ENCODE results near the gene PTMA.

PTMA gene

GRCh38 chr2:231720987-231721966 lies 13.0 kb downstream of the PTMA start:
- Histone ChIP-seq H3K9me3 (replicated peaks in 1 of 11) (peaks cover 0 to 6% (median 0%) of the 10 kb centered on the region in 11 experiments; a peak in 4 of 22 replicates), H3K36me3 (peaks cover 0 to 3% (median 0%) of the 10 kb centered on the region in 11 experiments; a peak in 1 of 22 replicates), H4K20me1 (peaks cover 0 to 9% (median 3%) of the 10 kb centered on the region in 11 experiments; a peak in 9 of 22 replicates), H3K4me1 (peaks cover 50 to 67% (median 61%) of the 10 kb centered on the region in 10 experiments), H3K4me3 (no peak overlapping the region), H3K27me3 (no peaks in the 10 kb centered on the region), H3K9ac (no peak overlapping the region), H3K27ac (no peak overlapping the region), H3K4me2 (peak overlapping the region in 8 of 11 experiments; percentile 5 to 66 (median 38); a peak in 14 of 22 replicates)
- TF ChIP-seq Cebpa-rat (IDR thresholded peaks at IDR 0.05), result no peak

- H3K9ac ChIP-seq, result no peak overlapping the region
- H4K20me1 ChIP-seq, result no peaks in the 10 kb centered on the region; a peak in 1 of 22 replicates
- TF ChIP-seq Cebpa-rat (IDR thresholded peaks at IDR 0.05), result no peak
- peaks cover 0 to 3% (median 0%) of the 10 kb centered on the region in 11 experiments; a peak in 1 of 22 replicates for H3K36me3 ChIP-seq
- no peak overlapping the region for H3K4me3 ChIP-seq
- peak overlapping the region in 8 of 11 experiments; percentile 1 to 66 (median 58); a peak in 15 of 22 replicates for H3K4me2 ChIP-seq
- H3K4me1 ChIP-seq, result peaks cover 38 to 54% (median 48%) of the 10 kb centered on the region in 10 experiments
- H3K9me3 ChIP-seq (replicated peaks in 1 of 11), result no peaks in the 10 kb centered on the region
- no peak overlapping the region for H3K27ac ChIP-seq
- H3K27me3 ChIP-seq, result no peaks in the 10 kb centered on the region
These were observed 14.5 kb downstream of the PTMA start for GRCh38 chr2:231722721-231723307.

- no peak for TF ChIP-seq Cebpa-rat (IDR thresholded peaks at IDR 0.05)
- H3K27me3 ChIP-seq, result no peaks in the 10 kb centered on the region
- no peak overlapping the region for H3K9ac ChIP-seq
- H3K4me3 ChIP-seq, result no peak overlapping the region
- no peaks in the 10 kb centered on the region; a peak in 1 of 22 replicates for H4K20me1 ChIP-seq
- H3K27ac ChIP-seq, result no peak overlapping the region
- H3K9me3 ChIP-seq (replicated peaks in 1 of 11), result no peaks in the 10 kb centered on the region
- H3K36me3 ChIP-seq, result peaks cover 0 to 12% (median 6%) of the 10 kb centered on the region in 11 experiments; a peak in 12 of 22 replicates
- H3K4me2 ChIP-seq, result no peak overlapping the region
- H3K4me1 ChIP-seq, result peaks cover 13 to 32% (median 27%) of the 10 kb centered on the region in 10 experiments; a peak in 19 of 20 replicates
These were observed 17.2 kb downstream of the PTMA start for GRCh38 chr2:231725476-231725875.

- no peak overlapping the region for H3K4me3 ChIP-seq
- H3K27ac ChIP-seq, result no peak overlapping the region
- H3K36me3 ChIP-seq, result peaks cover 0 to 20% (median 13%) of the 10 kb centered on the region in 11 experiments; a peak in 18 of 22 replicates
- TF ChIP-seq Cebpa-rat (IDR thresholded peaks at IDR 0.05), result no peak
- no peaks in the 10 kb centered on the region; a peak in 1 of 22 replicates for H4K20me1 ChIP-seq
- no peaks in the 10 kb centered on the region for H3K27me3 ChIP-seq
- H3K4me1 ChIP-seq, result peaks cover 5 to 24% (median 19%) of the 10 kb centered on the region in 10 experiments; a peak in 19 of 20 replicates
- no peak overlapping the region for H3K9ac ChIP-seq
- no peaks in the 10 kb centered on the region for H3K9me3 ChIP-seq (replicated peaks in 1 of 11)
- H3K4me2 ChIP-seq, result no peak overlapping the region
These were observed 18.0 kb downstream of the PTMA start for GRCh38 chr2:231726276-231726675.

DNA sequence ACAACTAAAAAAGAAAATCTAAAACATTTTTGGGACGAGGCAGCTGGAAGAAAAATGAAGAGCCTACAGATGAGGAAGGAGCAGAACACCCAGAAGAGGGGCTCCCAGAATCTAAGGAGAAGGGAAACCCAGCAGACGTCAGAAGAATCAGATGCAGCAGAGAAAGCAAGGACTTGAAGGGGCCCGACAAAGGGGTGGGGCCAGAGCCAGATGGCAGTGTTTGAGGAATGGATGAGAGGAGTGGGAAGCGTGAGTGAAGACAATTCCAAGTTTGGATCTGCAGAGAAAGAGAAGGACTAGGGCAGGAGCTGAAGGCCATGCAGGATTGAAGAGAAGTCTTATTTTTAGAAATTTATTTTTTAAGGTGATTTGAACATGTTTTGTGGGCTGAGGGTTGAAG lies 19.3 kb downstream of the PTMA start:
- Histone ChIP-seq H4K20me1 (no peaks in the 10 kb centered on the region), H3K36me3 (peaks cover 13 to 33% (median 26%) of the 10 kb centered on the region in 11 experiments), H3K9ac (no peak overlapping the region), H3K9me3 (replicated peaks in 1 of 11) (no peaks in the 10 kb centered on the region), H3K27me3 (no peaks in the 10 kb centered on the region), H3K27ac (no peak overlapping the region), H3K4me2 (no peak overlapping the region), H3K4me3 (no peak overlapping the region), H3K4me1 (peaks cover 0 to 11% (median 8%) of the 10 kb centered on the region in 10 experiments; a peak in 13 of 20 replicates)
- TF ChIP-seq Cebpa-rat (IDR thresholded peaks at IDR 0.05), result no peak

- H3K4me2 ChIP-seq, result no peak overlapping the region
- H3K4me3 ChIP-seq, result no peak overlapping the region
- no peaks in the 10 kb centered on the region for H4K20me1 ChIP-seq
- no peak for TF ChIP-seq Cebpa-rat (IDR thresholded peaks at IDR 0.05)
- H3K36me3 ChIP-seq, result peaks cover 48 to 74% (median 65%) of the 10 kb centered on the region in 11 experiments
- H3K27me3 ChIP-seq, result no peaks in the 10 kb centered on the region
- no peak overlapping the region for H3K27ac ChIP-seq
- no peaks in the 10 kb centered on the region for H3K9me3 ChIP-seq (replicated peaks in 1 of 11)
- no peak overlapping the region for H3K9ac ChIP-seq
- H3K4me1 ChIP-seq, result no peaks in the 10 kb centered on the region
These were observed 24.3 kb downstream of the PTMA start for GRCh38 chr2:231732604-231733003.

- Histone ChIP-seq H3K9ac (no peak overlapping the region), H4K20me1 (no peaks in the 10 kb centered on the region), H3K9me3 (replicated peaks in 1 of 11) (no peaks in the 10 kb centered on the region), H3K36me3 (peaks cover 40 to 74% (median 57%) of the 10 kb centered on the region in 11 experiments), H3K27ac (no peak overlapping the region), H3K4me3 (no peak overlapping the region), H3K27me3 (no peaks in the 10 kb centered on the region), H3K4me2 (no peak overlapping the region), H3K4me1 (no peaks in the 10 kb centered on the region)
- TF ChIP-seq Cebpa-rat (IDR thresholded peaks at IDR 0.05), result no peak
These were observed 29.4 kb downstream of the PTMA start for GRCh38 chr2:231737761-231738160.

DNA sequence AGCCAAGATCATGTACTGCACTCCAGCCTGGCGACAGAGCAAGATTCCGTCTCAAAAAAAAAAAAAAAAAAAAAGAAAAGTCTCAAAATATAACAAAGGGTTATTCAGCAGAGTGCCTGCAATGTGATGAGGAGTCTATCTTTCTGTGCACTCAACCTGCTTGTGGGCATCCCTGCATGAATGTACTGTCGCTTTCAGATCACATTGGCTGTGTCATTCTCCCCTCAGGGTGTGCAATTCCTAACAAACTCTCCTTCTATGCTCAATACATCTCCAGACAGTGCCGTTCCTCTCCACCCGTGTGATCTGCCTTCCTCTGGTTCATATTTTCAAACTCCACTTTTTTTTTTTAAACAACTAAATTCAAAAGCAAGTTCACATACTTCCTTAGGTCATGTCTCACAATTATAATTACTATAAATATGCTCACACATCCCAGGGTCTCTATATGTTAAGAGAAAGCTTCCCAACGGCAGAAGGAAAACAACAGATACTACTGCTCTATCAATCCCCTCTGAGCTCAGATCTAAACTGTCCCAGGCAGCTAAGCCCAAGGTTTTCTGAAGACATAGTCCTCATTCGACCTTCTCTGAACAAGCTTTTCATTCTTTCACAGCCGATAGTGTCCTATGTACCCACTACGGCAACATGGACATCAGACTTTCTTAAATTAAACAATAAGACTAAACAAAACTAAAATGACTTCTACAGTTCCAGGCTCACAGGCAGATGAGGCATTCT lies 35.2 kb downstream of the PTMA start:
- Histone ChIP-seq H3K27ac (no peak overlapping the region), H3K4me3 (no peak overlapping the region), H3K4me1 (peaks cover 3 to 13% (median 10%) of the 10 kb centered on the region in 10 experiments), H3K36me3 (peaks cover 4 to 19% (median 12%) of the 10 kb centered on the region in 11 experiments; a peak in 18 of 22 replicates), H3K9ac (no peak overlapping the region), H3K4me2 (no peak overlapping the region), H3K27me3 (no peaks in the 10 kb centered on the region), H4K20me1 (peaks cover 0 to 4% (median 0%) of the 10 kb centered on the region in 11 experiments; a peak in 5 of 22 replicates), H3K9me3 (replicated peaks in 1 of 11) (no peaks in the 10 kb centered on the region)
- no peak for TF ChIP-seq Cebpa-rat (IDR thresholded peaks at IDR 0.05)
